Measurements from ENCODE around the gene REV3L.

Gene REV3L

GRCh38 chr6:111411046-111411445 lies 72.0 kb downstream of the REV3L start:
- TF ChIP-seq TAF1 (IDR thresholded peaks at IDR 0.05; ENCODE audit: borderline replicate concordance, low read depth, low read length) (no peak), POLR2AphosphoS5 (IDR thresholded peaks at IDR 0.05; ENCODE audit: low read depth, low read length) (no peak), POLR2A (IDR thresholded peaks at IDR 0.05; ENCODE audit: low read depth, low read length) (no peak)
- no peak for FAIRE-seq
- no peak for DNase-seq (ENCODE audit: insufficient read length)

- FAIRE-seq (peak; percentile 86), DNase-seq (ENCODE audit: insufficient read length) (no peak)
- TF ChIP-seq POLR2AphosphoS5 (IDR thresholded peaks at IDR 0.05; ENCODE audit: low read depth, low read length): no peak
- TF ChIP-seq TAF1 (IDR thresholded peaks at IDR 0.05; ENCODE audit: borderline replicate concordance, low read depth, low read length): no peak
- TF ChIP-seq POLR2A (IDR thresholded peaks at IDR 0.05; ENCODE audit: low read depth, low read length): no peak
Observed at GRCh38 chr6:111410371-111410770, 72.6 kb downstream of the REV3L start.

GRCh38 chr6:111409430-111409829 lies 73.6 kb downstream of the REV3L start:
- no peak for FAIRE-seq
- TF ChIP-seq POLR2AphosphoS5 (IDR thresholded peaks at IDR 0.05; ENCODE audit: low read depth, low read length) (no peak), POLR2A (IDR thresholded peaks at IDR 0.05; ENCODE audit: low read depth, low read length) (no peak), TAF1 (IDR thresholded peaks at IDR 0.05; ENCODE audit: borderline replicate concordance, low read depth, low read length) (no peak)
- DNase-seq (ENCODE audit: insufficient read length): no peak

GRCh38 chr6:111407686-111408085 lies 75.3 kb downstream of the REV3L start:
- FAIRE-seq (no peak), DNase-seq (ENCODE audit: insufficient read length) (no peak)
- TF ChIP-seq TAF1 (IDR thresholded peaks at IDR 0.05; ENCODE audit: borderline replicate concordance, low read depth, low read length) (no peak), POLR2A (IDR thresholded peaks at IDR 0.05; ENCODE audit: low read depth, low read length) (no peak), POLR2AphosphoS5 (IDR thresholded peaks at IDR 0.05; ENCODE audit: low read depth, low read length) (no peak)

- TF ChIP-seq POLR2AphosphoS5 (IDR thresholded peaks at IDR 0.05; ENCODE audit: low read depth, low read length) (no peak), POLR2A (IDR thresholded peaks at IDR 0.05; ENCODE audit: low read depth, low read length) (no peak), TAF1 (IDR thresholded peaks at IDR 0.05; ENCODE audit: borderline replicate concordance, low read depth, low read length) (no peak)
- DNase-seq (ENCODE audit: insufficient read length) (no peak), FAIRE-seq (peak; percentile 98)
Observed at GRCh38 chr6:111406200-111406721, 76.8 kb downstream of the REV3L start.

- FAIRE-seq: peak; percentile 53
- DNase-seq (ENCODE audit: insufficient read length): no peak
- TF ChIP-seq POLR2A (IDR thresholded peaks at IDR 0.05; ENCODE audit: low read depth, low read length) (no peak), TAF1 (IDR thresholded peaks at IDR 0.05; ENCODE audit: borderline replicate concordance, low read depth, low read length) (no peak), POLR2AphosphoS5 (IDR thresholded peaks at IDR 0.05; ENCODE audit: low read depth, low read length) (no peak)
Observed at GRCh38 chr6:111403388-111403787, 79.6 kb downstream of the REV3L start.

- DNase-seq (ENCODE audit: insufficient read length) (no peak), FAIRE-seq (peak; percentile 67)
- TF ChIP-seq TAF1 (IDR thresholded peaks at IDR 0.05; ENCODE audit: borderline replicate concordance, low read depth, low read length): no peak
- no peak for TF ChIP-seq POLR2A (IDR thresholded peaks at IDR 0.05; ENCODE audit: low read depth, low read length)
- no peak for TF ChIP-seq POLR2AphosphoS5 (IDR thresholded peaks at IDR 0.05; ENCODE audit: low read depth, low read length)
Observed at GRCh38 chr6:111399626-111400025, 83.4 kb downstream of the REV3L start.

- TF ChIP-seq POLR2AphosphoS5 (IDR thresholded peaks at IDR 0.05; ENCODE audit: low read depth, low read length) (no peak), TAF1 (IDR thresholded peaks at IDR 0.05; ENCODE audit: borderline replicate concordance, low read depth, low read length) (no peak), POLR2A (IDR thresholded peaks at IDR 0.05; ENCODE audit: low read depth, low read length) (no peak)
- DNase-seq (ENCODE audit: insufficient read length) (no peak), FAIRE-seq (no peak)
Observed at GRCh38 chr6:111388681-111389080, 94.3 kb downstream of the REV3L start.

- TF ChIP-seq POLR2AphosphoS5 (IDR thresholded peaks at IDR 0.05; ENCODE audit: low read depth, low read length) (no peak), POLR2A (IDR thresholded peaks at IDR 0.05; ENCODE audit: low read depth, low read length) (no peak), TAF1 (IDR thresholded peaks at IDR 0.05; ENCODE audit: borderline replicate concordance, low read depth, low read length) (no peak)
- DNase-seq (ENCODE audit: insufficient read length) (no peak), FAIRE-seq (no peak)
Observed at GRCh38 chr6:111382476-111383294, 100.3 kb downstream of the REV3L start.

GRCh38 chr6:111381728-111382127 lies 101.3 kb downstream of the REV3L start:
- DNase-seq (ENCODE audit: insufficient read length) (no peak), FAIRE-seq (no peak)
- TF ChIP-seq POLR2AphosphoS5 (IDR thresholded peaks at IDR 0.05; ENCODE audit: low read depth, low read length): no peak
- no peak for TF ChIP-seq POLR2A (IDR thresholded peaks at IDR 0.05; ENCODE audit: low read depth, low read length)
- TF ChIP-seq TAF1 (IDR thresholded peaks at IDR 0.05; ENCODE audit: borderline replicate concordance, low read depth, low read length): no peak

GRCh38 chr6:111381123-111381522 lies 101.9 kb downstream of the REV3L start:
- DNase-seq (ENCODE audit: insufficient read length): no peak
- TF ChIP-seq POLR2A (IDR thresholded peaks at IDR 0.05; ENCODE audit: low read depth, low read length) (no peak), TAF1 (IDR thresholded peaks at IDR 0.05; ENCODE audit: borderline replicate concordance, low read depth, low read length) (no peak), POLR2AphosphoS5 (IDR thresholded peaks at IDR 0.05; ENCODE audit: low read depth, low read length) (no peak)
- FAIRE-seq: no peak

GRCh38 chr6:111379831-111380230 lies 103.2 kb downstream of the REV3L start:
- FAIRE-seq: no peak
- TF ChIP-seq POLR2AphosphoS5 (IDR thresholded peaks at IDR 0.05; ENCODE audit: low read depth, low read length): no peak
- TF ChIP-seq TAF1 (IDR thresholded peaks at IDR 0.05; ENCODE audit: borderline replicate concordance, low read depth, low read length): no peak
- no peak for TF ChIP-seq POLR2A (IDR thresholded peaks at IDR 0.05; ENCODE audit: low read depth, low read length)

More at GRCh38 chr6:111379831-111380230, 103.2 kb downstream of the REV3L start:
- no peak for DNase-seq (ENCODE audit: insufficient read length)
